OCI-LY7 (cell line): ENCODE measurements around the gene DSCAM. TPM values are rescaled to one million over a fixed set of nuclear protein-coding genes. Genes with fewer than 3 reads are reported as not detected.

Source experiments
- BruUV-seq: library from RNA; stranded (reverse); fragments of 400-500 nt; replicated peaks from 2 replicates; lab custom pipeline; 2021; lab: Mats Ljungman, UMichigan
- CTCF ChIA-PET: fragments of 300-600 bp; sonication (Branson Sonifier 250); formaldehyde crosslinking; loops from one replicate; lab custom pipeline; 2022; ENCODE audit warnings: antibody characterized with exemption; ENCODE audit not compliant: unreplicated experiment; lab: Charles Lee
- POLR2A ChIA-PET: fragments of 300-600 bp; sonication (Branson Sonifier 250); formaldehyde crosslinking; loops from one replicate; lab custom pipeline; 2022; ENCODE audit warnings: antibody characterized with exemption; lab: Charles Lee
- DNase-seq: peaks from one replicate; pipeline ENCODE4 v3.0.0-alpha.2; 2015; ENCODE audit warnings: low spot score
- H2AFZ ChIP-seq: fragments of 200-600 bp; sonication (generic), shearing (Covaris generic); 2 replicates; pipeline ENCODE4 v1.6.1; 2014; ENCODE audit warnings: mild to moderate bottlenecking, antibody characterized with exemption, low read length, moderate library complexity
- H3K27ac ChIP-seq: fragments of 200-600 bp; sonication (generic); 2 replicates; pipeline ENCODE4 v1.5.1; 2014; ENCODE audit warnings: mixed run types, low read depth, mild to moderate bottlenecking, moderate library complexity, low read length, inconsistent platforms; ENCODE audit not compliant: poor library complexity, severe bottlenecking
- H3K36me3 ChIP-seq: fragments of 200-600 bp; sonication (generic); 2 replicates; pipeline ENCODE4 v1.6.1; 2014; ENCODE audit warnings: mild to moderate bottlenecking, antibody characterized with exemption, low read length, moderate library complexity, mixed read lengths; ENCODE audit not compliant: insufficient read depth
- H3K4me1 ChIP-seq: fragments of 200-600 bp; sonication (generic); 2 replicates; pipeline ENCODE4 v1.5.1; 2014; ENCODE audit warnings: mild to moderate bottlenecking, low read length; ENCODE audit not compliant: insufficient read depth, poor library complexity, severe bottlenecking
- H3K4me2 ChIP-seq: fragments of 200-600 bp; sonication (generic); 2 replicates; pipeline ENCODE4 v1.6.1; 2014; ENCODE audit warnings: mild to moderate bottlenecking, low read length
- H3K4me3 ChIP-seq: fragments of 200-600 bp; sonication (generic); 2 replicates; pipeline ENCODE4 v1.5.1; 2014; ENCODE audit warnings: mild to moderate bottlenecking, low read depth, low read length; ENCODE audit not compliant: poor library complexity, severe bottlenecking
- H3K79me2 ChIP-seq: fragments of 200-600 bp; sonication (generic); 2 replicates; pipeline ENCODE4 v1.6.1; 2016; ENCODE audit warnings: low read depth, mild to moderate bottlenecking, low read length, moderate library complexity, mixed read lengths; ENCODE audit not compliant: insufficient read depth
- H3K9me2 ChIP-seq: fragments of 200-600 bp; sonication (generic); 2 replicates; pipeline ENCODE4 v1.6.1; 2016; ENCODE audit warnings: mild to moderate bottlenecking, low read length, mixed read lengths; ENCODE audit not compliant: insufficient read depth
- H3K9me3 ChIP-seq: fragments of 200-600 bp; sonication (generic); 2 replicates; pipeline ENCODE4 v1.6.1; 2014; ENCODE audit warnings: mild to moderate bottlenecking, mixed run types, low read length, mixed read lengths
- H4K20me1 ChIP-seq: fragments of 200-600 bp; sonication (generic); 2 replicates; pipeline ENCODE4 v1.6.1; 2014; ENCODE audit warnings: mild to moderate bottlenecking, antibody characterized with exemption, low read length, moderate library complexity, mixed read lengths; ENCODE audit not compliant: insufficient read depth
- CTCF ChIP-seq: fragments of 200-600 bp; sonication (generic); conservative IDR thresholded peaks from 2 replicates; pipeline ENCODE4 v1.5.1; 2014; ENCODE audit warnings: mild to moderate bottlenecking, antibody characterized with exemption, low read length, moderate library complexity, mixed read lengths
- EZH2phosphoT487 ChIP-seq: fragments of 200-600 bp; sonication (generic); IDR thresholded peaks from 2 replicates; pipeline ENCODE4 v1.6.1; 2018; ENCODE audit warnings: low read depth, borderline replicate concordance, mild to moderate bottlenecking, mixed run types, antibody characterized with exemption, low read length, moderate library complexity, mixed read lengths
- intact Hi-C: fragments of 100-400 bp; cut with micrococcal nuclease; formaldehyde crosslinking; loops from one replicate; pipeline ENCODE4 v1.10.0; 2022; ENCODE audit not compliant: unreplicated experiment
- total RNA-seq, 2 experiments: library from RNA; depleted of rRNA in 1 of 2; stranded (reverse); fragments of >200 nt in 1 of 2; shearing (Covaris generic) in 1 of 2; gene quantifications; 2 replicates each; pipeline ENCODE4 v1.2.3, GENCODE V29; 2014 to 2022

DSCAM gene
- total RNA-seq, 2 experiments from 2014 or later: not detected

GRCh38 chr21:40164905-40165772, 681.8 kb downstream of the DSCAM start:
- Histone ChIP-seq H3K9me2 (no peaks in the 10 kb centered on the region), H2AFZ (no peak overlapping the region), H3K4me2 (no peak overlapping the region), H4K20me1 (no peaks in the 10 kb centered on the region), H3K79me2 (no peaks in the 10 kb centered on the region), H3K9me3 (no peaks in the 10 kb centered on the region), H3K27ac (no peak overlapping the region), H3K4me3 (no peak overlapping the region), H3K4me1 (no peaks in the 10 kb centered on the region), H3K36me3 (no peaks in the 10 kb centered on the region)
- CTCF ChIA-PET: interaction anchor here (1.1 kb wide), 1 partner anchor 10 kb away, joined by 3 read pairs; no protein-coding TSS in a partner anchor
- intact Hi-C loops: no loop called here
- DNase-seq: no peak
- POLR2A ChIA-PET: interaction anchor here (0.7 kb wide), 1 partner anchor 412 kb away, joined by 3 read pairs; no protein-coding TSS in a partner anchor
- no TSS peak for BruUV-seq
- TF ChIP-seq EZH2phosphoT487: no peak
- TF ChIP-seq CTCF: no peak

- CTCF ChIA-PET: no interaction called here
- BruUV-seq: no TSS peak
- Histone ChIP-seq H3K4me2 (no peak overlapping the region), H2AFZ (no peak overlapping the region), H3K9me3 (no peaks in the 10 kb centered on the region), H3K9me2 (no peaks in the 10 kb centered on the region), H3K4me1 (no peaks in the 10 kb centered on the region), H3K27ac (no peak overlapping the region), H3K36me3 (no peaks in the 10 kb centered on the region), H3K4me3 (no peak overlapping the region), H4K20me1 (no peaks in the 10 kb centered on the region), H3K79me2 (no peaks in the 10 kb centered on the region)
- intact Hi-C loops: no loop called here
- DNase-seq: no peak
- TF ChIP-seq CTCF: no peak
- TF ChIP-seq EZH2phosphoT487: no peak
- POLR2A ChIA-PET: no interaction called here
Measured at GRCh38 chr21:40162075-40162474, 684.9 kb downstream of the DSCAM start.

GRCh38 chr21:40160911-40161310, 686.0 kb downstream of the DSCAM start:
- Histone ChIP-seq H3K4me1 (no peaks in the 10 kb centered on the region), H3K9me3 (no peaks in the 10 kb centered on the region), H3K27ac (no peak overlapping the region), H3K4me2 (no peak overlapping the region), H3K4me3 (no peak overlapping the region), H4K20me1 (no peaks in the 10 kb centered on the region), H2AFZ (no peak overlapping the region), H3K36me3 (no peaks in the 10 kb centered on the region), H3K79me2 (no peaks in the 10 kb centered on the region), H3K9me2 (no peaks in the 10 kb centered on the region)
- ChIA-PET CTCF (no interaction called here), POLR2A (interaction anchor here (0.6 kb wide), 1 partner anchor 859 kb away, joined by 4 read pairs; no protein-coding TSS in a partner anchor)
- BruUV-seq: no TSS peak
- no peak for TF ChIP-seq CTCF
- no peak for TF ChIP-seq EZH2phosphoT487
- DNase-seq: no peak
- intact Hi-C loops: no loop called here
